Right lobe of liver (tissue), 6 donors: ENCODE results near the gene KANK3. TPM values are rescaled to one million over a fixed set of nuclear protein-coding genes. Genes with fewer than 3 reads are reported as not detected.
"Not testable (repeated sequence)": the region's sequence is repeated elsewhere in the genome, so short reads cannot be mapped to it uniquely, and the experiment has no call there.

Experiments used
- ATAC-seq, 4 donors: fragments of 200-7000 bp; cut with Tn5 transposase; one replicate each; pipeline ENCODE4 v1.9.1; 2020; ENCODE audit warnings: mild to moderate bottlenecking in 4 of 4, moderate library complexity in 4 of 4
- DNase-seq, 3 donors: peaks; one replicate each; pipeline ENCODE4 v3.0.0-alpha.2; 2020
- H3K27ac ChIP-seq, 3 donors: fragments of 200-600 bp; one replicate each; pipeline ENCODE4 v1.8.0; 2022
- H3K27me3 ChIP-seq, 2 donors: fragments of 200-600 bp; one replicate each; pipeline ENCODE4 v1.8.0; 2022
- H3K36me3 ChIP-seq, 4 donors: fragments of 200-600 bp; sonication (generic) in 1 of 4; one replicate each; pipeline versions ENCODE4 v1.5.1 to v1.8.0; 2017 to 2022; ENCODE audit warnings: control low read depth in 1 of 4
- H3K4me1 ChIP-seq, 4 donors: fragments of 200-600 bp; sonication (generic) in 1 of 4; one replicate each; pipeline versions ENCODE4 v1.5.1 to v1.8.0; 2017 to 2022; ENCODE audit warnings: control low read depth in 1 of 4
- H3K4me3 ChIP-seq, 3 donors: fragments of 200-600 bp; one replicate each; pipeline ENCODE4 v1.8.0; 2022
- H3K9me3 ChIP-seq, 4 donors: fragments of 200-600 bp; sonication (generic) in 1 of 4; one replicate each; pipeline versions ENCODE4 v1.5.1 to v1.8.0; 2017 to 2022; ENCODE audit warnings: control low read depth in 1 of 4
- POLR2A ChIP-seq: fragments of 450-650 bp; IDR thresholded peaks from one replicate; pipeline ENCODE4 v1.6.1; 2017; ENCODE audit warnings: antibody characterized with exemption, mild to moderate bottlenecking
- WGBS: methylation state at CpG from one replicate; pipeline ENCODE4 v1.1.6; 2018; ENCODE audit warnings: low coverage, low lambda C conversion rate; ENCODE audit not compliant: insufficient coverage; ENCODE audit errors: missing lambda C conversion rate; 5-methylcytosine and 5-hydroxymethylcytosine counted together
- intact Hi-C, 2 donors: fragments of 100-400 bp; cut with DNase I; formaldehyde crosslinking; loops; one replicate each; pipeline versions ENCODE4 v1.11.2 to v1.14.1; 2022
- total RNA-seq, 6 experiments: library from RNA; depleted of rRNA in 2 of 6; stranded (reverse); fragments of >200 nt in 2 of 6; fragmentation: NEBNext Ultra II Directional in 3 of 6; extraction: Animal tissue kit (Norgen Biotek cat#: 25700) in 3 of 6; gene quantifications; one replicate each; pipeline versions ENCODE4 v1.1.0 to v1.2.4, GENCODE V29; 2016 to 2023
- TF ChIP-seq, protein P1 (sequence below), 4 donors: fragments of 200-600 bp in 3 of 4; fragments of 450-650 bp in 1 of 4; IDR thresholded peaks; one replicate each; pipeline versions ENCODE4 v1.5.1 to v1.8.0; 2016 to 2022; ENCODE audit warnings: antibody characterized with exemption in 4 of 4, mild to moderate bottlenecking in 2 of 4
- donor health status: DM: no; HTN: yes; CAD: no.
- donor health status: DM: no; HTN: no; CAD: no.
- donor health status: DM: no; HTN: no; CAD: no.
- donor health status: DM: no; HTN: yes; CAD: no.
- donor health status: DM: no; HTN: yes; CAD: no.

KANK3 gene
- total RNA-seq, 6 experiments from 2014 or later, result 2.9 to 6.0 (median 4.2) TPM

DNA sequence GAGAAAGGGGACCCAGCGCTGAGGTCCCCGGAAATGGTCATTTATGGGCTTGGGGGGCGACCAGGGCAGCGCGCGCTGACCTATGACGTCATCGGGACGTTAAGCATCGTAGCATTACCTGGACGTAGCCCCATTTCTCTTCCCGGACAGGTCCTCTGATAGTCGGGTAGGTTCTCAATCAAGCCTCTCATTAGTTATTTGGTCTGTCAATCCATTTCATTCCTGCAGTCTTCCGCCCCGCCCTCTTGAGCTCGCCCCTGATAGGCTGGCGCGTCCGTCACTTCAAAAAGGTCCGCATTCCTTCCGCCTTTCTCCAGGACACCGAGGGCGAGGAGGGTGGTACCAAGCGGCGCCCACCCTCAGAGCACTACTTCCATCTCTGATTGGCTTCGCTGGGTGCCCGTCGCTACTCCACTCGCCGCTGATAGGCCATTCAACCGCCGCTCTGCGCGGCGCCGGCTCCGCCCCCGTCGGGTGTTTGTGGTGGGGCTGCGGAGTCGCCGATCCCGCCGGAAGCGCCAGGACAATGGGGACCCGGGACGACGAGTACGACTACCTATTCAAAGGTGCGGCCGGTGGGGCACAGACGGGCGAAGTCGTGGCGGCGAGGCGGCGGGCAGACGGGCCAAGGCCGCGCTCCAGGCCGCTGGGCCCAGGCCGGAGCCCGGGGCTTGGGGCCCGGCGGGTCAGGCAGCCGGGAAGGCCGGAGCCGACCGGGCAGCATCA lies 47.0 kb upstream of the KANK3 start, which contains the start of gene RAB11B:
Gene RAB11B, plus strand, starts transcription at position 470 of the 726 bp plus-strand sequence. Its CDS starts 57 bp downstream, at position 527.
- H3K4me1 ChIP-seq, result peaks cover 0 to 67% (median 28%) of the 10 kb centered on the region in 4 donors
- peak; percentile 73 to 90 (median 81) for ATAC-seq
- H3K4me3 ChIP-seq, result peak within 1 kb of the TSS; percentile 95 to 100 (median 99)
- H3K36me3 ChIP-seq, result no peaks in the 10 kb centered on the region
- H3K27ac ChIP-seq, result peak within 1 kb of the TSS; percentile 99 to 100 (median 100)
- TF ChIP-seq, protein P1, sequence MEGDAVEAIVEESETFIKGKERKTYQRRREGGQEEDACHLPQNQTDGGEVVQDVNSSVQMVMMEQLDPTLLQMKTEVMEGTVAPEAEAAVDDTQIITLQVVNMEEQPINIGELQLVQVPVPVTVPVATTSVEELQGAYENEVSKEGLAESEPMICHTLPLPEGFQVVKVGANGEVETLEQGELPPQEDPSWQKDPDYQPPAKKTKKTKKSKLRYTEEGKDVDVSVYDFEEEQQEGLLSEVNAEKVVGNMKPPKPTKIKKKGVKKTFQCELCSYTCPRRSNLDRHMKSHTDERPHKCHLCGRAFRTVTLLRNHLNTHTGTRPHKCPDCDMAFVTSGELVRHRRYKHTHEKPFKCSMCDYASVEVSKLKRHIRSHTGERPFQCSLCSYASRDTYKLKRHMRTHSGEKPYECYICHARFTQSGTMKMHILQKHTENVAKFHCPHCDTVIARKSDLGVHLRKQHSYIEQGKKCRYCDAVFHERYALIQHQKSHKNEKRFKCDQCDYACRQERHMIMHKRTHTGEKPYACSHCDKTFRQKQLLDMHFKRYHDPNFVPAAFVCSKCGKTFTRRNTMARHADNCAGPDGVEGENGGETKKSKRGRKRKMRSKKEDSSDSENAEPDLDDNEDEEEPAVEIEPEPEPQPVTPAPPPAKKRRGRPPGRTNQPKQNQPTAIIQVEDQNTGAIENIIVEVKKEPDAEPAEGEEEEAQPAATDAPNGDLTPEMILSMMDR (IDR thresholded peaks at IDR 0.05), result no peak
- peak; percentile 88 for TF ChIP-seq POLR2A
- peak; percentile 99 to 100 (median 100) for DNase-seq
- intact Hi-C loops, result no loop called here
- H3K9me3 ChIP-seq, result no peaks in the 10 kb centered on the region
- no peaks in the 10 kb centered on the region for H3K27me3 ChIP-seq
- under 1% methylated on average over 35 of the region's 70 CpGs for WGBS

DNA sequence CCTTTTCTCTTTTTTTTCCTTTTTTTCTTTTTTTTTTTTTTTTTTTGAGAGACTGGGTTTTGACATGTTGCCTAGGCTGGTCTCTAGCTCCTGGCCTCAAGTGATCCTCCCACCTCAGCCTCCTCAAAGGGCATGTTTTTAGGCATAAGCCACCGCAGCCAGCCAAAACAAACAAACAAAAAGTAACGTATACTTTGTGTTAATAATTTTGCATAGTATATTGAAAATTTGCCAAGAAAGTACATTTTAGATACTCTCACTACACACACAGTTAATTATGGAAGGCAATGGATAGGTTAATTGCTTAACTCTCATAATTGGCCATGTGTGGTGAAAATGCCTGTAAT lies 45.5 kb upstream of the KANK3 start:
- TF ChIP-seq POLR2A, result no peak
- TF ChIP-seq, protein P1 (IDR thresholded peaks at IDR 0.05), result no peak
- peak overlapping the region; percentile 80 to 100 (median 99) for H3K27ac ChIP-seq

DNA sequence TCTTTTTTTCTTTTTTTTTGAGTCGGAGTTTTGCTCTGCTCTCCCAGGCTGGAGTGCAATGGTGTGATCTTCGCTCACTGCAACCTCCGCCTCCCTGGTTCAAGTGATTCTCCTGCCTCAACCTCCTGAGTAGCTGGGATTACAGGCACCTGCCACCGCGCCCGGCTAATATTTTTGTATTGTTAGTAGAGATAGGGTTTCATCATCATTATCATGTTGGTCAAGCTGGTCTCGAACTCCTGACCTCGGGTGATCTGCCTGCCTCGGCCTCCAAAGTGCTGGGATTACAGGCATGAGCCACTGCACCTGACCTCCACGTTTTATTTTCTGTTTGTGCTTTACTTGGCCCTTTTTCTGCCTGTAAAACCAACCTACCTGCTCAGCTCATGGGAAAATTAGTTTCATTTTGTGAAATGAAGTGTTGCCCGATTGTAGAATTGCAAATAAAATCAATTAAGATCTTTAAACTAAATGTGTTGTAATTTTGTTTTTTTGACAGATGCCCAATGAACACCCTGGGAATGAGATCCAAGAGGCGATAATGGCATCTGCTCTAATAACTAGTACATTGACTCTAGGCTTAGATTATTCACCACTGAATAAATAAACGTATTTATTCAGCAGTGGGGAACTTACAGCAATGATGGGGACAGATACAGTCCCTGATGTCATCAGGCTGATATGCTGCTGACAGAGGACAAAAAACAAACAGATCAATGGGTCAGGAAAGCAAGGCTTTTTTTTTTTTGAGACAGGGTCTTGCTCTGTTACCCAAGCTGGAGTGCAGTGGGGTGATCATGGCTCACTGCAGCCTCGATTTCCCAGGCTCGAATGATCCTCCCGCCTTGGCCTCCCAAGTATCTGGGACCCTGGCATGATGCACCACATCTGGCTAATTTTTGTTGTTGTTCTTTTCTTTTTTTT lies 44.9 kb upstream of the KANK3 start:
- TF ChIP-seq POLR2A, result peak; percentile 20
- TF ChIP-seq, protein P1 (IDR thresholded peaks at IDR 0.05), result no peak
- peak overlapping the region in 2 of 3 donors; percentile 27 to 100 for H3K4me3 ChIP-seq
- no peaks in the 10 kb centered on the region for H3K36me3 ChIP-seq
- no peaks in the 10 kb centered on the region for H3K9me3 ChIP-seq
- WGBS, result 38% methylated on average over 15 of the region's 16 CpGs
- peaks cover 0 to 52% (median 22%) of the 10 kb centered on the region in 4 donors for H3K4me1 ChIP-seq
- intact Hi-C loops, result no loop called here
- H3K27me3 ChIP-seq, result no peaks in the 10 kb centered on the region
- peak; percentile 30 to 57 (median 34) for ATAC-seq
- DNase-seq, result peak in 2 of 3 donors; percentile 44 to 64
- H3K27ac ChIP-seq, result peak overlapping the region; percentile 80 to 100 (median 99)

More for the DNA sequence above, 45.5 kb upstream of the KANK3 start:
- 22% methylated on average over 2 of the region's 2 CpGs for WGBS
- DNase-seq (no peak), ATAC-seq (no peak)
- Histone ChIP-seq H3K36me3 (no peaks in the 10 kb centered on the region), H3K27me3 (no peaks in the 10 kb centered on the region), H3K4me1 (peaks cover 0 to 58% (median 25%) of the 10 kb centered on the region in 4 donors), H3K9me3 (no peaks in the 10 kb centered on the region), H3K4me3 (peak overlapping the region in 2 of 3 donors; percentile 95 to 100)
- intact Hi-C loops, result no loop called here

DNA sequence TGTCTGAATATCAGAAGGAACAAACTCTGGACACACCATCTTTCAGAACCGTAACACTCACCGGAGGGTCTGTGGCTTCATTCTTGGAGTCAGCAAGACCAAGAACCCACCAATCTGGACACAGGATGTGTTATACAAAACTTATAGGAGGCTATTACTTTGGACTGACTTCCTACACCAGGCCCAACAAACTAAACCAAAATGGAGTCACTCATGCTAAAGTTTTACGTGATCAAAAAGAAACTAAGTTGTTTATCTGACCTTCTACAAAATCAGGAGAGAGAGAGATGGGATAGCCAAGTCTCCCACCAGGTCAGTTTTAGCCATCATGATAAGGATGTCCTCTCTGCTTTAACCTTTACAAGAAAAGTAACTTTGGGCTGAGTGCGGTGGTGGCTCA lies 43.9 kb upstream of the KANK3 start:
- TF ChIP-seq POLR2A, result no peak
- TF ChIP-seq, protein P1 (IDR thresholded peaks at IDR 0.05), result no peak
- Histone ChIP-seq H3K4me1 (peaks cover 0 to 42% (median 18%) of the 10 kb centered on the region in 4 donors), H3K9me3 (no peaks in the 10 kb centered on the region), H3K4me3 (peak overlapping the region in 1 of 3 donors; percentile 27), H3K36me3 (no peaks in the 10 kb centered on the region), H3K27me3 (no peaks in the 10 kb centered on the region), H3K27ac (peak overlapping the region in 2 of 3 donors; percentile 80 to 99)
- ATAC-seq (no peak), DNase-seq (no peak)
- intact Hi-C loops, result no loop called here
- 100% methylated on average over 4 of the region's 4 CpGs for WGBS

DNA sequence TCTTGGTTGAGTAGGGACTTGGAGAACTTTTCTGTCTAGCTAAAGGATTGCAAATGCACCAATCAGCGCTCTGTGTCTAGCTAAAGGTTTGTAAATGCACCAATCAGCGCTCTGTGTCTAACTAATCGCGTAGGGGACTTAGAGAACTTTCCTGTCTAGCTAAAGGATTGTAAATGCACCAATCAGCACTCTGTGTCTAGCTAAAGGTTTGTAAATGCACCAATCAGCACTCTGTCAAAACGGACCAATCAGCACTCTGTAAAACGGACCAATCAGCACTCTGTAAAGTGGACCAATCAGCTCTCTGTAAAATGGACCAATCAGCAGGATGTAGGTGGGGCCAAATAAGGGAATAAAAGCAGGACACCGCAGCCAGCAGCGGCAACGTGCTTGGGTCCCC lies 43.4 kb upstream of the KANK3 start:
- H3K27ac ChIP-seq, intact Hi-C loops, DNase-seq, H3K4me3 ChIP-seq, ATAC-seq, H3K36me3 ChIP-seq, H3K9me3 ChIP-seq, H3K27me3 ChIP-seq: not testable (repeated sequence)
- 98% methylated on average over 7 of the region's 9 CpGs for WGBS
- H3K4me1 ChIP-seq, result peaks cover 0 to 37% (median 15%) of the 10 kb centered on the region in 4 donors

DNA sequence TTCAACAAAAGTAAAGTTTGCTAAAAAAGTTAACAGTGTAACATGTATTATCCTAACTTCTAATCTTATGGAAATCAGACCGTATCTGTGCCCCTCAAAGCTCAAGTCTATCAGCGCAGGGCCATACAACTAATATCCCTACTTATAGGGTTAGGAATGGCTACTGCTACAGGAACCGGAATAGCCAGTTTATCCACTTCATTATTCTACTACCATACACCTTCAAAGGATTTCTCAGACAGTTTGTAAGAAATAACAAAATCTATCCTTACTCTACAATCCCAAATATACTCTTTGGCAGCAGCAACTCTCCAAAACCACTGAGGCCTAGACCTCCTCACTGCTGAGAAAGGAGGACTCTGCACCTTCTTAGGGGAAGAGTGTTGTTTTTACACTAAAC lies 42.5 kb upstream of the KANK3 start:
- H3K9me3 ChIP-seq, intact Hi-C loops, H3K4me3 ChIP-seq, ATAC-seq, H3K36me3 ChIP-seq, H3K27me3 ChIP-seq, DNase-seq: not testable (repeated sequence)
- peaks cover 0 to 31% (median 8%) of the 10 kb centered on the region in 4 donors for H3K4me1 ChIP-seq
- peak overlapping the region in 1 of 3 donors; percentile 27 for H3K27ac ChIP-seq
- 80% methylated on average over 3 of the region's 3 CpGs for WGBS

DNA sequence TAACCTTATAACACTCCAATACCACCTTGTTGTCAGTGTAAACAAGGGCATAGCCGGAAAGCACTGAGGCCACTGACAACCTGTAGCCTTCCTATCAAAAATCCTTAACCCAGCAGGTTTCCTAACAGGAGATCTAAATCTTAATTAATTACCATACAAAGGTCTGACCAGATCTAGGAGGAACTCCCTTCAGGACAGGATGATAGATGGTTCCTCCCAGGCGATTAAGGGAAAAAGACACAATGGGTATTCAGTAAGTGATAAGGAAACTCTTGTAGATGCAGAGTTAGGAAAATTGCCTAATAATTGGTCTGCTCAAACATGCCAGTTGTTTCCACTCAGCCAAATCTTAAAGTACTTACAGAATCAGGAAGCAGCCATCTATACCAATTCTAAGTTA lies 42.0 kb upstream of the KANK3 start:
- H3K27ac ChIP-seq, result peak overlapping the region in 1 of 3 donors; percentile 27
- intact Hi-C loops, result not testable (repeated sequence)

More for the DNA sequence above, 42.0 kb upstream of the KANK3 start:
- H3K27me3 ChIP-seq, H3K36me3 ChIP-seq, DNase-seq, ATAC-seq, H3K9me3 ChIP-seq, H3K4me3 ChIP-seq: not testable (repeated sequence)
- 26% methylated on average over 2 of the region's 2 CpGs for WGBS
- H3K4me1 ChIP-seq, result peaks cover 0 to 31% (median 8%) of the 10 kb centered on the region in 4 donors
